IMR-90 (cell line): ENCODE measurements around the gene ATL2. TPM values are rescaled to one million over a fixed set of nuclear protein-coding genes. Genes with fewer than 3 reads are reported as not detected.

ENCODE experiments used
- ATAC-seq: fragments of 200-7000 bp; cut with Tn5 transposase; 2 replicates; pipeline ENCODE4 v1.9.1; 2020; ENCODE audit warnings: low read depth, mild to moderate bottlenecking, moderate library complexity
- BruUV-seq: library from RNA; stranded (reverse); fragments of 400-500 nt; replicated peaks from 2 replicates; lab custom pipeline; 2021; lab: Mats Ljungman, UMichigan
- CTCF ChIA-PET: fragments of 300-600 bp; formaldehyde crosslinking; extraction: SDS; loops from one replicate; lab custom pipeline; 2021; ENCODE audit warnings: antibody characterized with exemption; lab: Yijun Ruan, JAX
- POLR2A ChIA-PET: fragments of 300-600 bp; sonication (Branson Sonifier 250); formaldehyde crosslinking; loops from one replicate; lab custom pipeline; 2022; ENCODE audit warnings: antibody characterized with exemption; ENCODE audit not compliant: unreplicated experiment; lab: Charles Lee
- DNase-seq: peaks from one replicate; pipeline ENCODE4 v3.0.0; 2013
- H2AFZ ChIP-seq: replicated peaks from 2 replicates; pipeline ENCODE3; 2013; ENCODE audit warnings: low read length, mild to moderate bottlenecking; ENCODE audit not compliant: poor library complexity
- H2AK5ac ChIP-seq: 2 replicates; pipeline ENCODE4 v1.6.1; 2013; ENCODE audit warnings: low read depth, low read length, inconsistent platforms
- H2AK9ac ChIP-seq: replicated peaks from 2 replicates; pipeline ENCODE3; 2013; ENCODE audit warnings: mild to moderate bottlenecking, low read depth, low read length, moderate library complexity; ENCODE audit not compliant: poor library complexity
- H2BK120ac ChIP-seq: 2 replicates; pipeline ENCODE4 v1.6.1; 2013; ENCODE audit warnings: low read depth, low read length, inconsistent platforms
- H2BK15ac ChIP-seq: 3 replicates; pipeline ENCODE4 v1.6.1; 2013; ENCODE audit warnings: low read depth, low read length, inconsistent platforms
- H2BK20ac ChIP-seq: 2 replicates; pipeline ENCODE4 v1.6.1; 2013; ENCODE audit warnings: low read depth, mild to moderate bottlenecking, inconsistent platforms, low read length, moderate library complexity
- H2BK5ac ChIP-seq: 2 replicates; pipeline ENCODE4 v1.6.1; 2013; ENCODE audit warnings: mild to moderate bottlenecking, low read depth, low read length, inconsistent platforms; ENCODE audit not compliant: poor library complexity, severe bottlenecking
- H3K14ac ChIP-seq: replicated peaks from 2 replicates; pipeline ENCODE4 v1.6.1; 2013; ENCODE audit warnings: low read depth, low read length, inconsistent platforms
- H3K18ac ChIP-seq: 2 replicates; pipeline ENCODE4 v1.6.1; 2013; ENCODE audit warnings: low read depth, low read length, control low read depth
- H3K23ac ChIP-seq: 2 replicates; pipeline ENCODE4 v1.6.1; 2013; ENCODE audit warnings: low read depth, low read length, inconsistent platforms
- H3K27ac ChIP-seq: 2 replicates; pipeline ENCODE4 v1.5.1; 2013; ENCODE audit warnings: mild to moderate bottlenecking, control low read depth, low read length; ENCODE audit not compliant: insufficient read depth
- H3K27me3 ChIP-seq: 2 replicates; pipeline ENCODE4 v1.6.1; 2013; ENCODE audit warnings: low read length; ENCODE audit not compliant: control insufficient read depth, insufficient read depth
- H3K36me3 ChIP-seq: 2 replicates; pipeline ENCODE4 v1.6.1; 2013; ENCODE audit warnings: low read length, mixed read lengths; ENCODE audit not compliant: control insufficient read depth, insufficient read depth
- H3K4ac ChIP-seq: 2 replicates; pipeline ENCODE4 v1.6.1; 2013; ENCODE audit warnings: low read depth, low read length, inconsistent platforms
- H3K4me1 ChIP-seq: 2 replicates; pipeline ENCODE4 v1.6.1; 2013; ENCODE audit warnings: low read length, mixed read lengths; ENCODE audit not compliant: control insufficient read depth, insufficient read depth
- H3K4me2 ChIP-seq: 2 replicates; pipeline ENCODE4 v1.6.1; 2013; ENCODE audit warnings: low read depth, mild to moderate bottlenecking, control low read depth, low read length, moderate library complexity
- H3K4me3 ChIP-seq: 2 replicates; pipeline ENCODE4 v1.5.1; 2013; ENCODE audit warnings: low read depth, mild to moderate bottlenecking, control low read depth, low read length, moderate library complexity; ENCODE audit not compliant: insufficient read depth
- H3K56ac ChIP-seq: 2 replicates; pipeline ENCODE4 v1.6.1; 2013; ENCODE audit warnings: low read length, inconsistent platforms; ENCODE audit not compliant: insufficient read depth; ENCODE audit errors: extremely low read depth
- H3K79me1 ChIP-seq, 2 experiments: 2 replicates each; pipeline ENCODE4 v1.6.1; 2013; ENCODE audit warnings: low read length in 2 of 2, inconsistent platforms in 1 of 2, low read depth in 1 of 2
- H3K9ac ChIP-seq: 2 replicates; pipeline ENCODE4 v1.6.1; 2013; ENCODE audit warnings: low read depth, low read length, control low read depth
- H3K9me1 ChIP-seq: 2 replicates; pipeline ENCODE4 v1.6.1; 2013; ENCODE audit warnings: low read length, inconsistent platforms; ENCODE audit not compliant: insufficient read depth
- H3K9me3 ChIP-seq: 2 replicates; pipeline ENCODE4 v1.6.1; 2013; ENCODE audit warnings: low read length; ENCODE audit not compliant: control insufficient read depth, insufficient read depth
- H4K20me1 ChIP-seq: 2 replicates; pipeline ENCODE4 v1.6.1; 2013; ENCODE audit warnings: low read length, inconsistent platforms; ENCODE audit not compliant: insufficient read depth
- H4K5ac ChIP-seq: 2 replicates; pipeline ENCODE4 v1.6.1; 2013; ENCODE audit warnings: mild to moderate bottlenecking, low read depth, low read length, control low read depth
- H4K8ac ChIP-seq, 2 experiments: 2 replicates each; pipeline ENCODE4 v1.6.1; 2013; ENCODE audit warnings: low read depth in 2 of 2, low read length in 2 of 2, control low read depth in 1 of 2, inconsistent platforms in 1 of 2
- H4K91ac ChIP-seq: 2 replicates; pipeline ENCODE4 v1.6.1; 2013; ENCODE audit warnings: low read depth, low read length, inconsistent platforms; ENCODE audit not compliant: insufficient read depth
- BHLHE40 ChIP-seq: fragments of 150-350 bp; IDR thresholded peaks from 2 replicates; pipeline ENCODE4 v1.6.1; 2016; ENCODE audit warnings: mild to moderate bottlenecking, low read depth, low read length
- CHD1 ChIP-seq: IDR thresholded peaks from 2 replicates; pipeline ENCODE4 v1.6.1; 2012; ENCODE audit warnings: low read depth, low read length, improper control_type of control experiment
- FOS ChIP-seq: fragments of 150-350 bp; IDR thresholded peaks from 2 replicates; pipeline ENCODE4 v1.6.1; 2016; ENCODE audit warnings: low read depth, low read length
- MXI1 ChIP-seq: IDR thresholded peaks from 2 replicates; pipeline ENCODE4 v1.6.1; 2012; ENCODE audit warnings: low read depth, mild to moderate bottlenecking, low read length, moderate library complexity, borderline replicate concordance
- NFE2L2 ChIP-seq: fragments of 150-350 bp; IDR thresholded peaks from 2 replicates; pipeline ENCODE4 v1.6.1; 2016; ENCODE audit warnings: low read depth, mild to moderate bottlenecking, low read length
- RAD21 ChIP-seq: IDR thresholded peaks from 2 replicates; pipeline ENCODE4 v1.6.1; 2012; ENCODE audit warnings: low read length, improper control_type of control experiment
- RCOR1 ChIP-seq: IDR thresholded peaks from 2 replicates; pipeline ENCODE4 v1.6.1; 2012; ENCODE audit warnings: mild to moderate bottlenecking, low read length, improper control_type of control experiment; ENCODE audit not compliant: insufficient replicate concordance
- SMC3 ChIP-seq: fragments of 150-350 bp; IDR thresholded peaks from 2 replicates; pipeline ENCODE4 v1.6.1; 2016; ENCODE audit warnings: low read depth, mild to moderate bottlenecking, antibody characterized with exemption, low read length, moderate library complexity
- USF2 ChIP-seq: fragments of 150-350 bp; IDR thresholded peaks from 2 replicates; pipeline ENCODE4 v1.6.1; 2017; ENCODE audit warnings: mild to moderate bottlenecking, antibody characterized with exemption, low read length, low read depth
- WGBS, 2 experiments: methylation state at CpG; one replicate each; pipeline versions ENCODE4 v1.1.5 to v1.1.7; 2013; ENCODE audit warnings: missing lambda C conversion rate in 2 of 2; ENCODE audit not compliant: insufficient read length in 1 of 2; ENCODE audit errors: extremely low coverage in 2 of 2; 5-methylcytosine and 5-hydroxymethylcytosine counted together
- dilution Hi-C: fragments of 300-500 bp; cut with HindIII; formaldehyde crosslinking; loops from one replicate; pipeline ENCODE4 v1.14.3; 2018; ENCODE audit warnings: low sequenced_read_pairs; ENCODE audit not compliant: unreplicated experiment
- in situ Hi-C: fragments of 300-500 bp; cut with MboI; formaldehyde crosslinking; loops from 3 replicates; pipeline ENCODE4 v1.14.3; 2019; ENCODE audit warnings: low sequenced_read_pairs, inconsistent platforms, mixed read lengths
- intact Hi-C: fragments of 100-400 bp; cut with micrococcal nuclease; formaldehyde crosslinking; loops from 2 replicates; pipeline ENCODE4 v1.10.0; 2022
- polyA plus RNA-seq, 3 experiments: library from polyadenylated mRNA; depleted of rRNA; stranded (reverse); fragments of >200 nt; gene quantifications; 2 replicates each; pipeline ENCODE4 v1.2.3, GENCODE V29; 2012; ENCODE audit warnings: low replicate concordance in 1 of 3
- total RNA-seq: library from RNA; depleted of rRNA; stranded (reverse); fragments of >200 nt; gene quantifications from 2 replicates; pipeline ENCODE4 v1.2.3, GENCODE V29; 2012

ATL2 gene
- total and polyA plus RNA-seq, 2 of the 4 experiments (the other 2 are of a cell fraction) = 16.0 to 62.6 TPM

GRCh38 chr2:38419499-38419898 is 42.4 kb upstream of the ATL2 start:
- intact Hi-C loops = no loop called here
- ATAC-seq = no peak
- H2BK15ac ChIP-seq = no peak overlapping the region

More at GRCh38 chr2:38419499-38419898, 42.4 kb upstream of the ATL2 start:
- TF ChIP-seq FOS = no peak
- TF ChIP-seq RCOR1 = no peak
- no peak for TF ChIP-seq RAD21
- TF ChIP-seq CHD1 = no peak
- TF ChIP-seq BHLHE40 = no peak
- no peak for TF ChIP-seq USF2
- TF ChIP-seq MXI1 = no peak
- no peak for TF ChIP-seq NFE2L2
- TF ChIP-seq SMC3 = no peak
- WGBS, 2 experiments = no CpG with 5 or more reads among the region's 5 CpGs
- Histone ChIP-seq H3K4ac (no peak overlapping the region), H2BK5ac (no peak overlapping the region), H3K4me2 (no peak overlapping the region), H3K23ac (no peak overlapping the region), H3K36me3 (no peaks in the 10 kb centered on the region), H3K9me1 (no peaks in the 10 kb centered on the region), H4K5ac (no peak overlapping the region), H3K4me1 (no peaks in the 10 kb centered on the region), H2AFZ (no peak overlapping the region), H2BK120ac (no peak overlapping the region), H3K27me3 (peaks cover 45% of the 10 kb centered on the region), H3K9ac (no peak overlapping the region), H4K8ac (no peak overlapping the region), H3K9me3 (no peaks in the 10 kb centered on the region), H3K27ac (no peak overlapping the region), H3K4me3 (no peak overlapping the region), H3K79me1 (no peaks in the 10 kb centered on the region), H2AK9ac (no peak overlapping the region), H3K18ac (no peak overlapping the region), H2BK20ac (no peak overlapping the region), H4K91ac (no peak overlapping the region), H3K56ac (no peak overlapping the region), H3K14ac (no peak overlapping the region), H4K20me1 (no peaks in the 10 kb centered on the region), H2AK5ac (no peak overlapping the region)
- in situ Hi-C loops = no loop called here
- ChIA-PET CTCF (no interaction called here), POLR2A (interaction anchor here (0.6 kb wide), 1 partner anchor 20 kb away, joined by 5 read pairs; no protein-coding TSS in a partner anchor)
- DNase-seq = no peak
- BruUV-seq = no TSS peak
- dilution Hi-C loops = no loop called here
